Spleen (tissue), 11 donors: ENCODE measurements around the gene MAP3K7CL. TPM values are rescaled to one million over a fixed set of nuclear protein-coding genes. Genes with fewer than 3 reads are reported as not detected.

Source experiments
- DNase-seq: peaks from one replicate; pipeline ENCODE4 v3.0.0-alpha.2; 2020
- H3K27ac ChIP-seq, 8 donors: fragments of 200-600 bp; sonication (generic) in 7 of 8; 1 replicate in 4 of 8; 2 replicates in 4 of 8; pipeline versions ENCODE4 v1.5.0 to v1.8.0; 2016 to 2021; ENCODE audit warnings: inconsistent platforms in 4 of 8, mild to moderate bottlenecking in 4 of 8, moderate library complexity in 1 of 8
- H3K27me3 ChIP-seq, 7 donors: fragments of 200-600 bp; sonication (generic) in 6 of 7; replicated peaks in 1 of 7; 1 replicate in 4 of 7; 2 replicates in 3 of 7; pipeline versions ENCODE4 v1.5.0 to v1.8.0; 2016 to 2021; ENCODE audit warnings: inconsistent platforms in 3 of 7, mild to moderate bottlenecking in 1 of 7
- H3K36me3 ChIP-seq, 6 donors: fragments of 200-600 bp; sonication (generic) in 5 of 6; 1 replicate in 4 of 6; 2 replicates in 2 of 6; pipeline versions ENCODE4 v1.5.0 to v1.8.0; 2016 to 2021; ENCODE audit warnings: inconsistent platforms in 2 of 6
- H3K4me1 ChIP-seq, 6 donors: fragments of 200-600 bp; sonication (generic) in 5 of 6; 1 replicate in 3 of 6; 2 replicates in 3 of 6; pipeline versions ENCODE4 v1.5.0 to v1.8.0; 2016 to 2021; ENCODE audit warnings: inconsistent platforms in 3 of 6
- H3K4me3 ChIP-seq, 8 donors: fragments of 200-600 bp; sonication (generic) in 7 of 8; 1 replicate in 4 of 8; 2 replicates in 4 of 8; pipeline versions ENCODE4 v1.5.0 to v1.8.0; 2016 to 2021; ENCODE audit warnings: inconsistent platforms in 4 of 8, mild to moderate bottlenecking in 4 of 8, moderate library complexity in 2 of 8
- H3K9me3 ChIP-seq, 8 donors: fragments of 200-600 bp; sonication (generic) in 7 of 8; 1 replicate in 4 of 8; 2 replicates in 4 of 8; pipeline versions ENCODE4 v1.5.0 to v1.8.0; 2016 to 2021; ENCODE audit warnings: inconsistent platforms in 4 of 8
- CTCF ChIP-seq, 11 experiments: fragments of 200-600 bp in 7 of 11; fragments of 450-650 bp in 4 of 11; sonication (generic) in 4 of 11; IDR thresholded peaks in 8 of 11; conservative IDR thresholded peaks in 3 of 11; 1 replicate in 7 of 11; 2 replicates in 4 of 11; pipeline versions ENCODE4 v1.4.0 to v1.8.0; 2016 to 2021; ENCODE audit warnings: antibody characterized with exemption in 11 of 11, inconsistent platforms in 4 of 11, mild to moderate bottlenecking in 1 of 11
- POLR2A ChIP-seq, 3 donors: fragments of 450-650 bp; IDR thresholded peaks; one replicate each; pipeline ENCODE4 v1.5.1; 2017; ENCODE audit warnings: antibody characterized with exemption in 3 of 3, mild to moderate bottlenecking in 1 of 3
- POLR2AphosphoS5 ChIP-seq, 3 donors: sonication (generic); formaldehyde crosslinking; IDR thresholded peaks; one replicate each; pipeline ENCODE4 v1.5.1; 2017; ENCODE audit warnings: antibody characterized with exemption in 3 of 3
- WGBS, 5 donors: extraction: QIAGEN DNeasy Blood & Tissue Kit in 3 of 5; methylation state at CpG; one replicate each; pipeline versions ENCODE4 v1.1.5 to v1.1.7; 2013 to 2018; 5-methylcytosine and 5-hydroxymethylcytosine counted together
- intact Hi-C: fragments of 100-400 bp; cut with DNase I; formaldehyde crosslinking; loops from one replicate; pipeline ENCODE4 v1.15.0; 2023; ENCODE audit warnings: low total_unique reads
- polyA plus RNA-seq, 3 donors: library from polyadenylated mRNA; stranded (reverse); fragments of 200-250 nt; gene quantifications; one replicate each; pipeline ENCODE4 v1.2.1, GENCODE V29; 2013
- total RNA-seq, 7 donors: library from RNA; depleted of rRNA in 3 of 7; stranded (reverse); fragments of >200 nt in 3 of 7; fragmentation: NEBNext Ultra II Directional in 4 of 7; extraction: Animal tissue kit (Norgen Biotek cat#: 25700) in 4 of 7; gene quantifications; one replicate each; pipeline versions ENCODE4 v1.1.0 to v1.2.1, GENCODE V29; 2016 to 2021
- donor health status: healthy with polysubstance abuse.
- donor health status: DM: no; HTN: no; CAD: no; lungs with moderate emphysema.
- donor health status: DM: no; HTN: no; CAD: no.
- donor health status: Bipolar disorder and iron deficiency.
- donor health status: healthy.
- donor health status: DM: no; HTN: no; CAD: no.
- donor health status: DM: yes; HTN: yes; CAD: no.

MAP3K7CL gene
- total and polyA plus RNA-seq, 10 donors: 6.9 to 24.3 (median 12.4) TPM

GRCh38 chr21:29207201-29207600, 76.8 kb downstream of the MAP3K7CL start:
- WGBS, 5 donors: 80 to 88% (median 84%) methylated on average over 3 of the region's 3 CpGs
- Histone ChIP-seq H3K4me1 (peaks cover 0 to 23% (median 16%) of the 10 kb centered on the region in 6 donors), H3K27me3 (no peaks in the 10 kb centered on the region), H3K9me3 (peaks cover 0 to 8% (median 4%) of the 10 kb centered on the region in 8 donors), H3K36me3 (no peaks in the 10 kb centered on the region), H3K27ac (no peak overlapping the region), H3K4me3 (no peak overlapping the region)
- no peak for DNase-seq
- no peak for TF ChIP-seq CTCF (IDR thresholded peaks at IDR 0.05 in 8 of 11, conservative IDR thresholded peaks at IDR 0.05 in 3 of 11)
- TF ChIP-seq POLR2A (IDR thresholded peaks at IDR 0.05): no peak
- no peak for TF ChIP-seq POLR2AphosphoS5 (IDR thresholded peaks at IDR 0.05)
- intact Hi-C loops: no loop called here

- no peak overlapping the region for H3K4me3 ChIP-seq
- H3K36me3 ChIP-seq: no peaks in the 10 kb centered on the region
- intact Hi-C loops: no loop called here
- H3K9me3 ChIP-seq: no peaks in the 10 kb centered on the region
- no peaks in the 10 kb centered on the region for H3K27me3 ChIP-seq
- peak overlapping the region; percentile 10 to 72 (median 55) for H3K27ac ChIP-seq
- H3K4me1 ChIP-seq: peaks cover 0 to 23% (median 16%) of the 10 kb centered on the region in 6 donors
- TF ChIP-seq CTCF (IDR thresholded peaks at IDR 0.05 in 8 of 11, conservative IDR thresholded peaks at IDR 0.05 in 3 of 11) (no peak), POLR2A (IDR thresholded peaks at IDR 0.05) (no peak), POLR2AphosphoS5 (IDR thresholded peaks at IDR 0.05) (no peak)
- 57 to 66% (median 59%) methylated on average over 9 of the region's 9 CpGs for WGBS, 5 donors
- no peak for DNase-seq
Measured at GRCh38 chr21:29208044-29208681, 77.7 kb downstream of the MAP3K7CL start.

- TF ChIP-seq CTCF (IDR thresholded peaks at IDR 0.05 in 8 of 11, conservative IDR thresholded peaks at IDR 0.05 in 3 of 11): no peak
- TF ChIP-seq POLR2AphosphoS5 (IDR thresholded peaks at IDR 0.05): no peak
- no peak for TF ChIP-seq POLR2A (IDR thresholded peaks at IDR 0.05)
- H3K4me1 ChIP-seq: peaks cover 0 to 23% (median 16%) of the 10 kb centered on the region in 6 donors
- peak overlapping the region; percentile 10 to 72 (median 55) for H3K27ac ChIP-seq
- no peaks in the 10 kb centered on the region for H3K27me3 ChIP-seq
- intact Hi-C loops: no loop called here
- no peaks in the 10 kb centered on the region for H3K36me3 ChIP-seq
- no peak overlapping the region for H3K4me3 ChIP-seq
- H3K9me3 ChIP-seq: no peaks in the 10 kb centered on the region
- 8 to 12% (median 9%) methylated on average over 1 of the region's 1 CpG for WGBS, 5 donors
- no peak for DNase-seq
Measured at GRCh38 chr21:29208682-29209059, 78.2 kb downstream of the MAP3K7CL start.

- TF ChIP-seq POLR2AphosphoS5 (IDR thresholded peaks at IDR 0.05): no peak
- no peak for TF ChIP-seq CTCF (IDR thresholded peaks at IDR 0.05 in 8 of 11, conservative IDR thresholded peaks at IDR 0.05 in 3 of 11)
- no peak for TF ChIP-seq POLR2A (IDR thresholded peaks at IDR 0.05)
- H3K27me3 ChIP-seq: no peaks in the 10 kb centered on the region
- no peaks in the 10 kb centered on the region for H3K9me3 ChIP-seq
- peaks cover 0 to 23% (median 16%) of the 10 kb centered on the region in 6 donors for H3K4me1 ChIP-seq
- no peak for DNase-seq
- H3K36me3 ChIP-seq: no peaks in the 10 kb centered on the region
- intact Hi-C loops: no loop called here
- H3K27ac ChIP-seq: peak overlapping the region in 1 of 8 donors; percentile 62
- no peak overlapping the region for H3K4me3 ChIP-seq
Measured at GRCh38 chr21:29209696-29210095, 79.3 kb downstream of the MAP3K7CL start.
